ENCODE measurements around the gene LAMA4. TPM values are rescaled to one million over a fixed set of nuclear protein-coding genes. Genes with fewer than 3 reads are reported as not detected.
A peak's percentile ranks its signal among the peaks of the same experiment; 100 is the strongest.

The LAMA4 gene
- total RNA-seq, 1 experiment from 2014 or later = 7.6 TPM

DNA sequence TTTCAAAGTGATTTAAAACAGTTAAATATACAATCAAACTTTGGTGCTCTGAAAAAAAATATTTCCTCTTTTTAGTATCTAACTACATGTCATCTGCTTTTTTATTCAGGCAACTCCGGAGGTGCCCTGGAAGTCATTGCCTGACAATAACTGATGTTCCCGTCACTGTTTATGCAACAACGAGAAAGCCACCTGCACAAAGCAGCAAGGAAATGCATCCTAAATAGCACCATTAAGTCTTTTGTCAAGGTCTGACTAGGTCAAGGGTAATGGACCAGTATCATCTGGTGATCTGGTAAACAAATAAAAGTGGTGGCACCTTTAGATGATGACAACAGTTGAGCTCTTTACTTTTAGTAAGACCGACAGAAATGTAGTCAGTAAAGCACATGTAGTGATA, 153.8 kb downstream of the LAMA4 start:
- no peak for DNase-seq (ENCODE audit: low read depth)

DNA sequence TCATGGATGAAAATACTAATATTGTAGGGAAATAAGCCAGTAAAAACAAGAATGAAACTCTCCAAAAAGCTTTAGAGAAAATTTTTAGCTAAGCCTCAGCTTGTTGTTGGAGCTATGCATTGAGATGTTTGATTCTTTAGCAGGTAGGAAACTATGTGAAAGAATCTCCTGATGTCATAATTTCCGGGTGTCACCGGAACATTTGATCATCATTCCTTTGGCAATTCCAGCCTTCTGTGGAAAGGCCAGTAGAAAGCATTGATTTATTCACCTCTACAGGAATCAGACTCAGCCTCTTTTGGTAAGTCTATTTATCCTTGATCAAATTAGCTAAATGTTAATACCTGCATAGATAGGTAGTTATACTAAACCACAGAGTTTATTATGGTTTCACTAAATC, 157.5 kb downstream of the LAMA4 start:
- DNase-seq (ENCODE audit: low read depth) = no peak

DNA sequence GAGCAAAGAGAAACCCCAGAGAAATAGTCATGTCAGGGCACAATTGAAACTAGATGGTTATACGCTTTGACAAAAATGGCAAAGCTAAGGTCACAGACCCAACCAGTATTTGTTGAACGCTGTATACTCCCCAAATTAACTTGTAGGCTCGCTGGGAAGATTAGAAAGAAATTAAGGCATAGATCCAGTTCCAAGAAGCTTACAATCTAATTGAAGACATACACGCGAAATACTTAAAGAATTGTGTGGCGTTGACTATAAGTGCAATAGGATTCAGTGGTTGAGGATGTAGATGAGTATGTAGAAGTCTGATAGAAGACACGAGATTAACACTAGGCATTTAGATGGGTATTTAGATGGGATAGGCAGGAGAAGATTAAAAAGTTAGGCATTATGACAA, 166.5 kb downstream of the LAMA4 start:
- DNase-seq (ENCODE audit: low read depth) = no peak

DNA sequence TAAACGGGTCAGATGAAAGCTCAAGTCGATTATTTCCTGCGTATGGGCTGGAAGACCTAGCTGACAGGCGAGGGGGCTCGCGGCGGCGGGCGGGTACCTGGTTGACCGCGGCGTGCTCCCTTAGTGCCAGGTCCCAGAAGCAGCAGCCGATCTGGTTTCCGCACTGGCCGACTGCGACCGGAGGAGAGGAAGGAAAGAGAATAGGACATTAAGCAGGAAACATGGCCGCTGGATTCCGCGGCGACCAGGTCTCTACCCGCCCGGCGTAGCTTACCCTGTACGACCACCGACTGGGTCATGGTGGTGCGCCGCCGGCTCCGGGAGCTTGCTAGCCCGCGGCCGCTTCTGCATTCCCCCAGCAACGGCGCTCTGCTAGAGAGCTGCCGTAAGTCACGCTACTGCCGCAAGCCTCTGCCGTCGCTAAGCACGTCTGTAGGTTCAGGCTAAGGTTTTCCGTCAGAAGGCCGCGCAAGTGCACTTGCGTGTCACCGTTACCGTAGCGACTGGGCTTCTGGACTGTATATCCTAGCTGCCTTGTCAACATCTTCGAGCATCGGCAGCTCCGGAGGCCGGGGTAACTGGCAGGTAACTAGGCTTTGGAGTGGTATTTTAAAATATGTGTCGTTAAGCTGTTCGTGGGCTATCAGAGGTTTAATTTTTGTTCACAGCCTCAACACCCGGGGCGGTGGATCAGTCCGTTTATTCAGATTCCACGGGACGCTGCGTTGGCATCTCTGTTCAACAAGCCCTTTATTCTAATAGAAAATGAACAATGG, 167.0 kb downstream of the LAMA4 start, which contains the start of the genes FAM229B and TUBE1:
FAM229B (plus strand) TSS at position 456 of the 776 bp plus-strand sequence. CDS start 11,693 bp downstream, outside the sequence.
TUBE1 (minus strand) TSS at position 347 of the 776 bp plus-strand sequence; CDS start at position 299, 48 bp downstream.
- peak; percentile 97 for DNase-seq (ENCODE audit: low read depth)

DNA sequence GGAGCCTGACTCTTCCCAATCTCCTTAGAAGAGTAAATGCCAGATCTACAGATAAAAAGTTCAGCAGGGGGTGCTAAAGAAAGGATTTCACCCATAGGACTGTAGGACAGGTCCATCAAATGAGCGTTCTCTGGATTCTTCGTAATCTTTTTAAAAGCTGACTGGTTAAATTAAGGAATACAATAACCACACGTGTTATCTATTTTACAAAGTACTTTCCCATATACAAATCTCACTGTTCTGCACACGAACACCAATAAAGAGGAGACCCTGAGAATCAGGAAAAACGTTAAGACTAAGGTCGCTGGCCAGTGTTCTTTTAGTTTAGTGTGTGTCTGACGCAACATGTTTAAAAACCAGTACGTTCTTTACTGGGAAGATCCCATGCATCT, 167.6 kb downstream of the LAMA4 start:
- peak; percentile 68 for DNase-seq (ENCODE audit: low read depth)

DNA sequence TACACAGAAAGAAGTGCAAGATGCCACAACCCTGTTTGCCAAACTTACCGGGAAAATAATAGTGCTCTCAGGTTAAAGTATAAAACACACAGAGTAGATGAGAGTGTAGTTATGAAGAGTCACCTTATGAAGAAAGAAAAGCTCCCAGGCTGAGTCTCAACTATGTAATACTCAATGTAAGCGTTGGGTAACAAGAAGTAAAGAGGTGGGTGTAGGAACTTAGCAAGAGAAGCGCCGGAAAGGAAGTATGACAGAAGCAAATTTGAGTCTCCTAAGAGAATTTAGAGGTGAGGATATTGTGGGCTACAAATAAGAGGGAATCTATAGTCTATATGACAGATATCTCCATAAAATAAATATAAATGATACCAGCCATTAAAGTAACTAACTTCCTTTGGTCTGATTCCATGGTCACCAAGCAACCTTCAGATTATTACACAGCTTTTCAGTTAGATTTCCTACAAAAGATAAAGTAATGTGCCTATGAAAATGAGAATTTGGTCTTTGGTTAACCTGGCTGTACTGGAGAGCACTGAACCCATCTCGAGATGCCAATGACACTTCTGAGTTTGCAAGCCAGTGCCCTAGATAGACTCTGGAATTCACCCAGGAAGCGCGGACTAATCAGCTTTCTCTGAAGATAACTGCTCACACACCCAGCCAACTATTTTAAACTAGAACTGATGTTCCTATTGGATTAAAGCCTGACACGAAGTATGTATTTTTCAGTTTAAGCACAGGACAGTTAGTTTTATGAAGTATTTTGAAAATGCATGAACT, 168.9 kb downstream of the LAMA4 start:
- DNase-seq (ENCODE audit: low read depth) = no peak

DNA sequence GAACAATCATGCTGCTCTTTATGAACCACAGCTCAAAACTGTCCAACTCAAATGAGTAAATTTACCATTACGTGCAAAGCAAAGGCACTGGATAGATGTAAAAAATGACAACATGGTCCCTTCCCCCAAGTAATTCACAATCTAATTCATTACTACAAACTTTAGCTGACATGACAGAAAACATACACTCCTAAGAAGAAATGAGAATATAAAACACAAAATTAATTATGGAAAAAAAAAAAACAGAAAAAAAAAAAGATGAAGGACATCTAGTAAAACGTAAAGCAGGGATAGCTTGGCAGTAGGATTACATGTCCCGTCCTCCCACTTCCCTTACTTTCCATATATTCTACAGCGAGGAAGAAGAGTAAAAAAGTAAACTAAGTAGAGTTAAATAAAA, 172.8 kb downstream of the LAMA4 start:
- DNase-seq (ENCODE audit: low read depth) = no peak

DNA sequence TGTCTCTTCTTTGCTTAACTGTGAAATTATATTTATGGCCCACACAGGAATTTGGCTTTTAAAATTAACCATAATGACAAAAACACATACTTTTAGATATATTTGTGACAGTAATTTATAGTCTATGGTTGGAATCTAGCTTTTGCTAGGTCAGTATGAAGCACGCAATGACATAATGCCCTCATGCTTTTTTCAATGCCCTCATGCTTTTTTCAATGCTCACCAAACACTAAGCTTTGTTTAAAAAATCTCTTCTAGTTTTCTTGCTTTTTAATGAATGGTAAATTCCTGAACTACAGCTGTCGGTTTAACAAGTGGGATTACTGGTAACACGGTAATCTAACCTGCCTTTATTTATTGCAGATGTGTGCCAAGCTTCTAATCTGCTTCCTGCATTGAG, 187.8 kb downstream of the LAMA4 start:
- DNase-seq (ENCODE audit: low read depth) = no peak

DNA sequence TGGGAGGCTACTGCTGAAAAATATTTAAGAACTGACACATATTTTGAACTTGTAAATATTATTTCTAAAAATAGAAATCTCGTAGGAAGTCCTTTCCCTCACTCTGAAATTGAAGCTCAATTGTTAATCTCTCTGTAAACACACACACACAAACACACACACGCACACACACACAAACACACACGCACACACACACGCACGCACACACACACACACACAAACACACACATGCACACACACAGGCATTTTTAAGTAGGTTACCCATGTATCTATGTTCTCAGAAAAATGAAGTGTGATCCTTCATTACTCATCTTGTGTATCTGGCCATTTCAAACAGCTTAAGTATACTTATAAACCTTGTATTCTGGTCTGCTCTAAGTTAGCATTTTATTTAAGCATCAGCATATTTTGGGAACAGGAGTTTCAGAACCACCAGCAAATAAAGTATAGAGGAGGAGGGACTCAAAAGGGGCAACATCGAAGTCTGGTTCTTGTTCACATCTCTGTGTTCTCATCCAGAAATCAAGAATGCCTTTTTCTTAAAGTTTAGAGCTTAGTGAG, 188.9 kb downstream of the LAMA4 start:
- no peak for DNase-seq (ENCODE audit: low read depth)

DNA sequence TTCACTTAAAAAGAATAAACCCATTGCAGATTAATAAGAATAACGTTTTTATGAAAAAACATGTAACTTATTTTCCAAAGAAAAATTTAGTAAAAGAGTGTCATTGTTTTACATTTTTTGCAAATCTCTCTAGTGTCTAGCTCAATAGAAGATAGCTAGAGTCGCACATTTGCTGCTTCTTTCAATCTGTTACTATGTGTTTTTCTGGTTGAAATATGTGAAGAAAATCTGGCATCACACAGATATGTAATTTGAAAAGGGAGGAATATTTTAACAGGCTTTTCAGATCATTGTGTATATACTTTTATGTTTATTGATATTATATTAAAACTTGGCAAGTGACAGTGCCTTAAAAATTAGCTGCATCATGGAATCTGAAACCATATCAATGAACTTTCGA, 191.4 kb downstream of the LAMA4 start:
- no peak for DNase-seq (ENCODE audit: low read depth)

DNA sequence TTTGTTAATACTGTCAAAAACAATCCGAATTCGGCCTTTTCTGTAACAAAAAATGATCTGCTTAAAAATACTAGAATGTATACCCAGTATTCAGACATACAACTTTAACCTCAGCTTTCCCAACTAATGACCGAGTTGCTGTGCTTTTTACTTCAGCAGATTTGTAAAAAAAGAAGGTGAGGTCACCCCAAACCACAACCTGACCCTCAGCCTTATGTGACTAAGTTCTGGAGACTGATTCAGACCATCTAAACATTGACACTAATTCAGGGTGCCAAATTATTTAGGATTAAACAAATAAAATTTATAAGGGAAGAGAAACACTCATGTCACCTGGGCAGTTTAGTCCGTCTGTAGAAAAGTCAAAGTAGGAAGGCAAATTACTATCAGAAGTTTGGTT, 192.8 kb downstream of the LAMA4 start:
- DNase-seq (ENCODE audit: low read depth) = peak; percentile 16

Other genes with a start within 250 kb of the LAMA4 start
- gene CCN6, start 200.5 kb downstream of the LAMA4 start, total RNA-seq (2014; rRNA removed; shearing (Covaris generic)) = 0.24 TPM in 1 of 2 replicates, not detected in the other
- gene TUBE1, start 167.1 kb downstream of the LAMA4 start, total RNA-seq (2014; rRNA removed; shearing (Covaris generic)) = 23.1 and 24.5 TPM in 2 replicates
- 22.5 and 22.6 TPM in 2 replicates for gene FAM229B, start 167.0 kb downstream of the LAMA4 start, total RNA-seq (2014; rRNA removed; shearing (Covaris generic))
- not detected in 2 replicates for gene RFPL4B, start 92.8 kb upstream of the LAMA4 start, total RNA-seq (2014; rRNA removed; shearing (Covaris generic))